HUDEP-2 (cell line): ENCODE results near the gene EGFLAM.
"Not testable (repeated sequence)": the region's sequence is repeated elsewhere in the genome, so short reads cannot be mapped to it uniquely, and the experiment has no call there.

ENCODE experiments used
- DNase-seq, 76 experiments: peaks; one replicate each; lab custom pipeline; 2025; ENCODE audit not compliant: unreplicated experiment in 76 of 76; lab: John Stamatoyannopoulos, UW

Gene EGFLAM

GRCh38 chr5:38321978-38322377 is 63.6 kb downstream of the EGFLAM start:
- DNase-seq = no peak

GRCh38 chr5:38323645-38324295 is 65.4 kb downstream of the EGFLAM start:
- DNase-seq = no peak

GRCh38 chr5:38329132-38329715 is 70.9 kb downstream of the EGFLAM start:
- DNase-seq = no peak

- no peak for DNase-seq
Measured at GRCh38 chr5:38330207-38330606, 71.8 kb downstream of the EGFLAM start.

- no peak for DNase-seq
Measured at GRCh38 chr5:38331831-38332230, 73.5 kb downstream of the EGFLAM start.

GRCh38 chr5:38333181-38333580 is 74.8 kb downstream of the EGFLAM start:
- DNase-seq = not testable (repeated sequence)

- no peak for DNase-seq
Measured at GRCh38 chr5:38338455-38338854, 80.1 kb downstream of the EGFLAM start.

GRCh38 chr5:38339446-38339845 is 81.1 kb downstream of the EGFLAM start:
- no peak for DNase-seq

GRCh38 chr5:38341056-38341455 is 82.7 kb downstream of the EGFLAM start:
- DNase-seq = no peak

GRCh38 chr5:38341641-38342040 is 83.3 kb downstream of the EGFLAM start:
- DNase-seq = no peak

- no peak for DNase-seq
Measured at GRCh38 chr5:38342261-38342660, 83.9 kb downstream of the EGFLAM start.

- no peak for DNase-seq
Measured at GRCh38 chr5:38344891-38345290, 86.5 kb downstream of the EGFLAM start.

GRCh38 chr5:38346593-38346992 is 88.2 kb downstream of the EGFLAM start:
- no peak for DNase-seq

GRCh38 chr5:38347040-38347763 is 88.8 kb downstream of the EGFLAM start:
- DNase-seq = no peak

- no peak for DNase-seq
Measured at GRCh38 chr5:38347896-38348295, 89.5 kb downstream of the EGFLAM start.

- DNase-seq = no peak
Measured at GRCh38 chr5:38360323-38361061, 102.1 kb downstream of the EGFLAM start.

- no peak for DNase-seq
Measured at GRCh38 chr5:38362713-38363112, 104.4 kb downstream of the EGFLAM start.

- DNase-seq = no peak
Measured at GRCh38 chr5:38364825-38365224, 106.5 kb downstream of the EGFLAM start.

- DNase-seq = no peak
Measured at GRCh38 chr5:38367410-38367809, 109.1 kb downstream of the EGFLAM start.

- no peak for DNase-seq
Measured at GRCh38 chr5:38367966-38368365, 109.6 kb downstream of the EGFLAM start.

GRCh38 chr5:38369692-38370091 is 111.3 kb downstream of the EGFLAM start:
- no peak for DNase-seq
